ENCODE measurements around the gene DICER1.

- TF ChIP-seq, protein P1, sequence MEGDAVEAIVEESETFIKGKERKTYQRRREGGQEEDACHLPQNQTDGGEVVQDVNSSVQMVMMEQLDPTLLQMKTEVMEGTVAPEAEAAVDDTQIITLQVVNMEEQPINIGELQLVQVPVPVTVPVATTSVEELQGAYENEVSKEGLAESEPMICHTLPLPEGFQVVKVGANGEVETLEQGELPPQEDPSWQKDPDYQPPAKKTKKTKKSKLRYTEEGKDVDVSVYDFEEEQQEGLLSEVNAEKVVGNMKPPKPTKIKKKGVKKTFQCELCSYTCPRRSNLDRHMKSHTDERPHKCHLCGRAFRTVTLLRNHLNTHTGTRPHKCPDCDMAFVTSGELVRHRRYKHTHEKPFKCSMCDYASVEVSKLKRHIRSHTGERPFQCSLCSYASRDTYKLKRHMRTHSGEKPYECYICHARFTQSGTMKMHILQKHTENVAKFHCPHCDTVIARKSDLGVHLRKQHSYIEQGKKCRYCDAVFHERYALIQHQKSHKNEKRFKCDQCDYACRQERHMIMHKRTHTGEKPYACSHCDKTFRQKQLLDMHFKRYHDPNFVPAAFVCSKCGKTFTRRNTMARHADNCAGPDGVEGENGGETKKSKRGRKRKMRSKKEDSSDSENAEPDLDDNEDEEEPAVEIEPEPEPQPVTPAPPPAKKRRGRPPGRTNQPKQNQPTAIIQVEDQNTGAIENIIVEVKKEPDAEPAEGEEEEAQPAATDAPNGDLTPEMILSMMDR (IDR thresholded peaks at IDR 0.05), result no peak
- no peak for TF ChIP-seq POLR2A (IDR thresholded peaks at IDR 0.05)
- no peak for TF ChIP-seq EP300 (IDR thresholded peaks at IDR 0.05)
Measured at GRCh38 chr14:95190857-95191256, 33.5 kb upstream of the DICER1 start.
